ENCODE measurements around the gene ZNF770. TPM values are rescaled to one million over a fixed set of nuclear protein-coding genes. Genes with fewer than 3 reads are reported as not detected.

Gene ZNF770
- 83.9 TPM for total RNA-seq

GRCh38 chr15:34988027-34988902, at the start of gene ZNF770:
Gene ZNF770, minus strand, starts transcription at chr15:34988287. Its CDS starts 4,853 bp downstream, at chr15:34983434.

GRCh38 chr15:34969340-34970097, 18.6 kb downstream of the ZNF770 start, which contains the start of gene AQR:
Gene AQR, minus strand, starts transcription at chr15:34969742. Its CDS starts 129 bp downstream, at chr15:34969613.

Other genes with a start within 250 kb of the ZNF770 start
- 0.94 TPM for gene GJD2, start 233.3 kb downstream of the ZNF770 start, total RNA-seq
- gene ACTC1, start 192.7 kb downstream of the ZNF770 start, total RNA-seq, result under 0.01 TPM
- 55.7 TPM for gene AQR, start 18.5 kb downstream of the ZNF770 start, total RNA-seq
- gene NANOGP8, start 97.0 kb upstream of the ZNF770 start, total RNA-seq, result not detected